NCI-H748 treated with DMSO at 0.1 percent for 48 hours (cell line): ENCODE data around the gene PRKCG.

Source experiments
- DNase-seq: peaks from one replicate; lab custom pipeline; 2025; lab: John Stamatoyannopoulos, UW

The PRKCG gene

GRCh38 chr19:53872762-53873161 is 9.2 kb upstream of the PRKCG start:
- DNase-seq, result no peak

DNA sequence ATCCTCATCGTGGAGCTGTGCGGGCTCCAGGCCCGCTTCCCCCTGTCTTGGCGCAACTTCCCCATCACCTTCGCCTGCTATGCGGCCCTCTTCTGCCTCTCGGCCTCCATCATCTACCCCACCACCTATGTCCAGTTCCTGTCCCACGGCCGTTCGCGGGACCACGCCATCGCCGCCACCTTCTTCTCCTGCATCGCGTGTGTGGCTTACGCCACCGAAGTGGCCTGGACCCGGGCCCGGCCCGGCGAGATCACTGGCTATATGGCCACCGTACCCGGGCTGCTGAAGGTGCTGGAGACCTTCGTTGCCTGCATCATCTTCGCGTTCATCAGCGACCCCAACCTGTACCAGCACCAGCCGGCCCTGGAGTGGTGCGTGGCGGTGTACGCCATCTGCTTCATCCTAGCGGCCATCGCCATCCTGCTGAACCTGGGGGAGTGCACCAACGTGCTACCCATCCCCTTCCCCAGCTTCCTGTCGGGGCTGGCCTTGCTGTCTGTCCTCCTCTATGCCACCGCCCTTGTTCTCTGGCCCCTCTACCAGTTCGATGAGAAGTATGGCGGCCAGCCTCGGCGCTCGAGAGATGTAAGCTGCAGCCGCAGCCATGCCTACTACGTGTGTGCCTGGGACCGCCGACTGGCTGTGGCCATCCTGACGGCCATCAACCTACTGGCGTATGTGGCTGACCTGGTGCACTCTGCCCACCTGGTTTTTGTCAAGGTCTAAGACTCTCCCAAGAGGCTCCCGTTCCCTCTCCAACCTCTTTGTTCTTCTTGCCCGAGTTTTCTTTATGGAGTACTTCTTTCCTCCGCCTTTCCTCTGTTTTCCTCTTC is 8.0 kb upstream of the PRKCG start:
- no peak for DNase-seq

DNA sequence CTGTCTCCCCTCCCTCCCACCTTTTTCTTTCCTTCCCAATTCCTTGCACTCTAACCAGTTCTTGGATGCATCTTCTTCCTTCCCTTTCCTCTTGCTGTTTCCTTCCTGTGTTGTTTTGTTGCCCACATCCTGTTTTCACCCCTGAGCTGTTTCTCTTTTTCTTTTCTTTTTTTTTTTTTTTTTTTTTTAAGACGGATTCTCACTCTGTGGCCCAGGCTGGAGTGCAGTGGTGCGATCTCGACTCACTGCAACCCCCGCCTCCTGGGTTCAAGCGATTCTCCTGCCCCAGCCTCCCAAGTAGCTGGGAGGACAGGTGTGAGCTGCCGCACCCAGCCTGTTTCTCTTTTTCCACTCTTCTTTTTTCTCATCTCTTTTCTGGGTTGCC is 7.4 kb upstream of the PRKCG start:
- no peak for DNase-seq

GRCh38 chr19:53875602-53876325 is 6.2 kb upstream of the PRKCG start:
- no peak for DNase-seq

GRCh38 chr19:53876651-53877224 is 5.3 kb upstream of the PRKCG start:
- no peak for DNase-seq

DNA sequence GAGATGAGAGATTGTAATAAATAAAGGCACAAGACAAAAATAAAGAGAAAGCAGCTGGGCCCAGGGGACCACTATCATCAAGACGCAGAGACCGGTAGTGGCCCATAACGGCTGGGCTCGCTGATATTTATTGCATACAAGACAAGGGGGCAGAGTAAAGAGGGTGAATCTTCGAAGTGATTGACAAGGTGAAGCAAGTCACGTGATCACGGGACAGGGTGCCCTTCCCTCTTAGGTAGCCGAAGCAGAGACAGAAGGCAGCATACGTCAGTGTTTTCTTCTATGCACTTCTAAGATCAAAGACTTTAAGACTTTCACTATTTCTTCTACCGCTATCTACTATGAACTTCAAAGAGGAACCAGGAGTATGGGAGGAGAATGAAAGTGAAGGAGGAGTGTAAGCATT is 4.6 kb upstream of the PRKCG start:
- no peak for DNase-seq

DNA sequence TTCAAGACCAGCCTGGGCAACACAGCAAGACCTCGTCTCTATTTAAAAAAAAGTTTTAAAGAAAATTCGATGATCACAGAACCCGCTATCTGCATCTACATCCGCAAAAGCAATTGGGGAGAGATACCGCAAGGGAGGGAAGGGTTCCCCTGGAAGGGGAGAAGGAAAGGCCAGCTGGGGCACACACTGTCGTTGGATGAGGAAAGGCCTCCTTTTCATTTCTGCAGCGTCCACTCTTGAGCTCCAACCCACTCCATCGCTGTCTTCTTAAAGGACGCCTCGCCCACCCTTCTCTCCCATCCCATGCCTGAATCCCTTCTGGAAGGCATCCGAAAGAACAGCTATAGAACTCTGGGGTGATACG is 3.2 kb upstream of the PRKCG start:
- no peak for DNase-seq

DNA sequence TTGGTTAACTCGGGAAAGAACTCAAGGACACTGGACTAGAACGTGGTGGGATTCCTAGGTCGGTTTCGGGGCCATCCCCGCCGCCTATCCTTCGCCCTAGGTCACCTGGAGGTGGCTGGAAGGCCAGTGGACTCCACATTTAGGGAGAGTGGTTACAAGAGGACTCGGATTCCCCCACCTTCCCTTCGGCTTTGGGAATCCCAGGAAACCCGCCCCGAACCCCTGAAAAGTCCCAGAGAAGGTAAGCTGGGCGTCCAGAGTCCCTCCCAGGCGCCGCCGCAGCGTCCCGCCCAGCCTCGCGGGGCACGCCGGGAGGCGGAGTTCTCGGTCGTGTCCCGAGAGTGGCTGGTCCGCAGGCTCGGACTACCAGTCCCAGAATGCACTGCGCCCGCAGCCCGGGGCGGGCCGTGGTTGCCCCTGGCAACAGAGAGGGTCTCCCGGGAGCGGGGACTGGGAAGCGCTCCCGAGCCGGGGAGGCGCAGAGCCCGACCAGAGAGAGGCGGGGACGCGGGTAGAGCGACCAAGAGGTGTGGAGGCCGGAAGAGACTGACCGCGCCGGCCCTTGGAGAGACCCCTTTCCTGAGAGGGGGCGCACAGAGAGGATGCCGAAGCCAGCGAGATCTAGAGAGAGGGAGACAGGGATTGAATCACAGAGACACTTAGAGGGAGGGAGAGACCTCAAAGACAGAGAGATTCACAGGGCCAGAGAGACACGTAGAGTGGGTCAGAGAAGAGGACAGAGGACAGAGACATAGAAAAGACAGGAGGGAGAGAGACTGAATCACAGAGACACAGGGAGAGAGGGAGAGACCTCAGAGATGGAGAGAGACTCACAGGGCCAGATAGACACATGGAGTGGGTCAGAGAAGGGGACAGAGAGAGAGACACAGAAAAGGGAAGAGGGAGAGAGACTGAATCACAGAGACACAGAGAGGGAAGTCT is 2.6 kb upstream of the PRKCG start:
- peak; percentile 92 for DNase-seq

GRCh38 chr19:53880711-53881481 is 1.1 kb upstream of the PRKCG start:
- no peak for DNase-seq

GRCh38 chr19:53882391-53883050 is 524 bp downstream of the PRKCG start:
- DNase-seq, result no peak

DNA sequence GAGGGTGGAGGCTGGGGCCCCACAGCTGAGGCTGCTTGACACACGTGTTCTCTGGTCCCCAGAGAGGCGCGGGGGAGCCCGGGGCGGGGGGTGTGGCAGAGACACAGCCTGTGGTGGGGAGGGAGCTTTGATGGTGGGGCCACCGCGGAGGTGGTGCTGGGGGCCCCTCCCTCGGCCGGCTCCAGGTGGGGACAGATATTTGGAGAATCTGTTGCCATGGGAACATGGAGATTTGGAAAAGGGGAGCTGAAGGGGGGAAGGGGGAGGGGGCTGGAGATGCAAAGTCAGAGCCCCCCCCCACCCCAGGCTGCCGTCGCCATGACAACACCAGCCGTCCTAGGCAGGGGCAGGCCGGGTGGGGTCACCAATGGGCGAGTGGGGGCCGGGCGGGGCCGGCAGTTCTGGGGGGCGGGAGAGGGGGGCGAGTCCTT is 1.2 kb downstream of the PRKCG start:
- no peak for DNase-seq

DNA sequence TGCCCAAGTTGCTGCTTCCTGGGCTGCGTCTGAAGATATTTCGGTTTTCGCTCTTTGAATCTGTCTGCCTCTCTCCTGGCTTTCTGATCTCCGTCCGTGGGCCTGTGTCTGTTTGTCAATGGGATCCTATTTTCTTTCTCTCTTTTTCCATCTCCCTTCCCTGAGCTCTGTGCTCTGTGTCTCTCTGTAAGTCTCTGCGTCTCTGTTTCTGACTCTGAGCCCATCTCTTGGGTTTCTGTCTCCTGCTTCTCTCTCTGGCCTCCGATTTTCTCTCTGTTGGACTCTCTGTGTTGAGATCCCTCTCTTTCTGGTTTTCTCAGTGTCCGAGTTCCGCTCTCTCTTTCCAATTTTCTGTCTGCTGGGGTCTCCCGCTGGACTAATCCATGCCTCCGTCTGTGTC is 1.7 kb downstream of the PRKCG start:
- no peak for DNase-seq

GRCh38 chr19:53884256-53884655 is 2.3 kb downstream of the PRKCG start:
- no peak for DNase-seq

- DNase-seq, result no peak
These were observed 3.0 kb downstream of the PRKCG start for GRCh38 chr19:53885036-53885435.

DNA sequence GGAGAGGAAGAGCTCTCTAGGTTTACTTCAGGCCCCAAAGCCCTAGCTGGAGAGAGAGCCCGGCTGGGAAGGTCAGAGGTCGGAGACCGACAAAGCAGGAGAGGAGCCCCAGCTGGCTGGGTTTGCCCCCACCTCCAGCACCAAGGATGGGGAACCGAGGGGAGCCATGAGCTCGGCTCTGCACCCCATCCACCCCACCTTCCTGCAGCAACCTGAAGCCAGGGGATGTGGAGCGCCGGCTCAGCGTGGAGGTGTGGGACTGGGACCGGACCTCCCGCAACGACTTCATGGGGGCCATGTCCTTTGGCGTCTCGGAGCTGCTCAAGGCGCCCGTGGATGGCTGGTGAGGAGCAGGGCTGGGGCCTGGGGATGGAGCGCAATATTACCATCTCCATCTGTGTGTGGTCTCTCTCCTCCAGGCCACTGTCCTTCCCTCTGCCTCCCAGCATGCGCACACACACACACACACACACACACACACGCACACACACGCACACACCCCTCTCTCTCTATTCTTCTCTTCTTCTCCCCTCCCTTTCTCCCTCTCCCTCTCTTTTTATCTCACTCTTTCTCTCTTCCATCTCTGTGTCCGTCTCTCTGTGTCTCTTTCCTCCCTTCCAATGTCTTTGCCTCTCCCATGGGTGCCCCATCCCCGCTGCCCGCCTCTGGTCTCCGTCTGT is 10.4 kb downstream of the PRKCG start:
- DNase-seq, result no peak

DNA sequence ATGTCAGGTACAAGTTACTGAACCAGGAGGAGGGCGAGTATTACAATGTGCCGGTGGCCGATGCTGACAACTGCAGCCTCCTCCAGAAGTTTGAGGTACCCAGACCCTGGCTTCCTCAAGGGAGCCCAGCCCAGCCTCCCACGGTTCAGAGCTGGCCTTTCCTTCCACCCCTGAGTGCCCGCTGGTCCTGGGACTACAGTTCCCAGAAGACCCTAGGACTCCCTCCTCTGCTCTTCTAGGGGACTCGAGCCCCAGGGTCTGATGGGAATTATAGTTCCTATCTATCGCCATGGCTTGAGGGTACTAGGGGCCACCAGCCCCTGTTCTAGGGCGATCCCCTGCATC is 11.0 kb downstream of the PRKCG start:
- no peak for DNase-seq

DNA sequence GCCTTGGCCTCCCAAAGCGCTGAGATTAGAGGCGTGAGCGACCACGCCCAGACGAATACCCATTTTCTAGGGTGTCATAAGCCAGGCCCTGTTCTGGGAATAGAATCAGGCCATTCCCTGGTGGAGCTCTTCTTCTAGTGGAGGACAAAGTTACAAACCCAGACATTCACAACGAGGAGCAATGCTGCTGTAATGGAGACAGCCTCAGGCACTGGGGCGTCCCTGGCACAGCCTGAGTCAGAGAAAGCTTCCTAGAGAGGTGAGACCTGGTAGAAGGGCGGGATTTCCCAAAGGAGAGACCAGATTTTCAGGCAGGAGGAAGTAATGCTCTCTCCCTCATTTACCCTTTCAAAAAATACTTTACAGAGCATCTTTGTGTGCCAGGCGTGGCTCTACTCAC is 12.7 kb downstream of the PRKCG start:
- no peak for DNase-seq

- DNase-seq, result no peak
These were observed 14.7 kb downstream of the PRKCG start for GRCh38 chr19:53896682-53897081.

GRCh38 chr19:53897459-53897858 is 15.5 kb downstream of the PRKCG start:
- no peak for DNase-seq

DNA sequence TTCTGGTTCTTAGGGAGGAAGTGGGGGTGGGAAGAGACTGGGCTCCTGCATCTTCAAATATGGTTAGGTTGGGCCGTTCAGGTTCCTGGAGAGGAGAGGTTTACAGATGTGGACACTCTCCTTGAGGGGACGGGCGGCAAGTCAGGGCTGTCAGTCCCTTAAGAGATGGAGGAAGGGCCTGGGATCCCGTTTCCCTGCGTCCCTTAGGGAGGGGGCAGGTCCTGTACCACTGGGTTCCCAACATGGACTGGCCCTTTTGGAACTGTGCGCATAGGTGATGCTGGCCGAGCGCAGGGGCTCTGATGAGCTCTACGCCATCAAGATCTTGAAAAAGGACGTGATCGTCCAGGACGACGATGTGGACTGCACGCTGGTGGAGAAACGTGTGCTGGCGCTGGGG is 16.2 kb downstream of the PRKCG start:
- DNase-seq, result no peak
